ENCODE data around the gene ALDH1B1. TPM values are rescaled to one million over a fixed set of nuclear protein-coding genes. Genes with fewer than 3 reads are reported as not detected.

Gene ALDH1B1
- total and polyA plus RNA-seq, 2 donors (not counting 3 experiments of a cell fraction or from before 2014, with no cell fraction given): 11.5 to 20.5 TPM

GRCh38 chr9:38367898-38368297 is 24.6 kb upstream of the ALDH1B1 start:
- Histone ChIP-seq H3K36me3 (ENCODE audit: control insufficient read depth in 2 of 2, extremely low read depth in 1 of 2, insufficient read depth in 2 of 2, low read length in 2 of 2) (no peaks in the 10 kb centered on the region), H3K9ac (replicated peaks; ENCODE audit: extremely low read depth, insufficient read depth, low read length) (no peak overlapping the region), H3K4me1 (ENCODE audit: control insufficient read depth, extremely low read depth, insufficient read depth, low read length) (no peaks in the 10 kb centered on the region), H3K27me3 (ENCODE audit: control insufficient read depth in 2 of 2, insufficient read depth in 2 of 2, low read length in 2 of 2) (peaks cover 12 to 17% of the 10 kb centered on the region in 2 experiments), H3K9me3 (replicated peaks; ENCODE audit: control insufficient read depth, insufficient read depth, low read length) (no peaks in the 10 kb centered on the region), H3K4me3 (replicated peaks in 1 of 3; ENCODE audit: insufficient read depth in 1 of 3, low read depth in 1 of 3, low read length in 3 of 3) (no peak overlapping the region), H3K4me2 (ENCODE audit: insufficient read depth, low read length) (no peak overlapping the region), H3K27ac (ENCODE audit: insufficient read depth, low read depth, low read length) (no peak overlapping the region), H4K20me1 (replicated peaks; ENCODE audit: control insufficient read depth, extremely low read depth, insufficient read depth, low read length) (no peaks in the 10 kb centered on the region), H2AFZ (ENCODE audit: low read depth, low read length) (no peak overlapping the region), H3K9me1 (replicated peaks; ENCODE audit: control insufficient read depth, extremely low read depth, insufficient read depth, low read length) (no peaks in the 10 kb centered on the region), H3K79me2 (ENCODE audit: control insufficient read depth, insufficient read depth, low read length) (no peaks in the 10 kb centered on the region)
- ChIA-PET POLR2A (no interaction called here), CTCF (interaction anchor here (1.5 to 1.9 kb wide), 2 partner anchors 49 to 454 kb away, joined by 3 to 5 read pairs; no protein-coding TSS in a partner anchor)
- intact Hi-C loops (cut with micrococcal nuclease): loop anchor here (10.0 kb wide), 1 partner anchor 203 kb away; no protein-coding TSS in a partner anchor
- TF ChIP-seq MAX (IDR thresholded peaks at IDR 0.05; ENCODE audit: insufficient read depth, insufficient read length) (no peak), EZH2 (IDR thresholded peaks at IDR 0.05; ENCODE audit: borderline replicate concordance, low read depth, low read length, severe bottlenecking) (no peak), FOS (IDR thresholded peaks at IDR 0.05; ENCODE audit: borderline replicate concordance, insufficient read depth, low read length) (no peak), POLR2AphosphoS5 (IDR thresholded peaks at IDR 0.05; ENCODE audit: insufficient read depth, low read depth, low read length) (no peak), POLR2A (IDR thresholded peaks at IDR 0.05; ENCODE audit: low read depth, low read length) (no peak), GATA2 (IDR thresholded peaks at IDR 0.05; ENCODE audit: insufficient read depth, insufficient read length, low read depth, low read length) (no peak), CTCF (IDR thresholded peaks at IDR 0.05; ENCODE audit: extremely low read depth in 1 of 2, insufficient read depth in 1 of 2, low read depth in 1 of 2, low read length in 2 of 2) (no peak), JUN (IDR thresholded peaks at IDR 0.05; ENCODE audit: borderline replicate concordance, insufficient read depth, insufficient read length, low read depth) (no peak), MYC (IDR thresholded peaks at IDR 0.05; ENCODE audit: low read depth, low read length) (no peak)
- dilution Hi-C loops (cut with MboI; ENCODE audit: extremely low pct_ligation_motif_present, low sequenced_read_pairs): no loop called here
- no peak for FAIRE-seq
- no peak for DNase-seq (ENCODE audit: low read depth, low spot score)
- no TSS peak for BruUV-seq (replicated peaks)

Measured in endothelial cell of umbilical vein (primary cell).